OCI-LY1 (cell line): ENCODE results near the gene PNRC1.

Experiments used
- H2AFZ ChIP-seq: fragments of 200-600 bp; sonication (generic), shearing (Covaris generic); 2 replicates; pipeline ENCODE4 v1.6.0; 2014; ENCODE audit warnings: antibody characterized with exemption, mild to moderate bottlenecking, low read length
- H3F3A ChIP-seq: fragments of 200-600 bp; sonication (generic), shearing (Covaris generic); 2 replicates; pipeline ENCODE4 v1.6.0; 2014; ENCODE audit warnings: mild to moderate bottlenecking, antibody characterized with exemption, low read length, moderate library complexity; ENCODE audit not compliant: insufficient read depth
- H3K27ac ChIP-seq: fragments of 200-600 bp; sonication (generic); 2 replicates; pipeline ENCODE4 v1.5.1; 2014; ENCODE audit warnings: low read length, mixed run types, mild to moderate bottlenecking, low read depth; ENCODE audit not compliant: poor library complexity, severe bottlenecking
- H3K27me3 ChIP-seq: fragments of 200-600 bp; sonication (generic); 2 replicates; pipeline ENCODE4 v1.6.0; 2014; ENCODE audit warnings: antibody characterized with exemption, mild to moderate bottlenecking, low read length, moderate library complexity; ENCODE audit not compliant: insufficient read depth
- H3K36me3 ChIP-seq: fragments of 200-600 bp; sonication (generic); 2 replicates; pipeline ENCODE4 v1.6.1; 2014; ENCODE audit warnings: mild to moderate bottlenecking, antibody characterized with exemption, low read length, moderate library complexity, mixed read lengths; ENCODE audit not compliant: insufficient read depth
- H3K4me1 ChIP-seq: fragments of 200-600 bp; sonication (generic); 2 replicates; pipeline ENCODE4 v1.5.1; 2014; ENCODE audit warnings: mild to moderate bottlenecking, low read length, moderate library complexity; ENCODE audit not compliant: insufficient read depth, severe bottlenecking
- H3K4me2 ChIP-seq: fragments of 200-600 bp; sonication (generic), shearing (Covaris generic); 2 replicates; pipeline ENCODE4 v1.6.1; 2014; ENCODE audit warnings: low read length
- H3K4me3 ChIP-seq: fragments of 200-600 bp; sonication (generic); 2 replicates; pipeline ENCODE4 v1.5.1; 2014; ENCODE audit warnings: low read length, low read depth, mild to moderate bottlenecking, mixed read lengths; ENCODE audit not compliant: poor library complexity, severe bottlenecking
- H3K79me2 ChIP-seq: fragments of 200-600 bp; shearing (Covaris generic); 2 replicates; pipeline ENCODE4 v1.6.1; 2016; ENCODE audit warnings: mixed run types, low read length, mixed read lengths; ENCODE audit not compliant: insufficient read depth
- H3K9ac ChIP-seq: fragments of 200-600 bp; sonication (generic), shearing (Covaris generic); 2 replicates; pipeline ENCODE4 v1.6.1; 2014; ENCODE audit warnings: mild to moderate bottlenecking, low read length, mixed read lengths
- H3K9me2 ChIP-seq: fragments of 200-600 bp; sonication (generic), shearing (Covaris generic); 2 replicates; pipeline ENCODE4 v1.6.1; 2014; ENCODE audit warnings: low read depth, mild to moderate bottlenecking, low read length, mixed read lengths
- H3K9me3 ChIP-seq: fragments of 200-600 bp; shearing (Covaris generic); 2 replicates; pipeline ENCODE4 v1.6.1; 2014; ENCODE audit warnings: low read length, mixed read lengths
- H4K20me1 ChIP-seq: fragments of 200-600 bp; sonication (generic), shearing (Covaris generic); 2 replicates; pipeline ENCODE4 v1.6.0; 2016; ENCODE audit warnings: mild to moderate bottlenecking, low read length; ENCODE audit not compliant: insufficient read depth
- CTCF ChIP-seq: fragments of 200-600 bp; sonication (generic), shearing (Covaris generic); IDR thresholded peaks from 2 replicates; pipeline ENCODE4 v1.5.1; 2017; ENCODE audit warnings: mild to moderate bottlenecking, antibody characterized with exemption, low read length, moderate library complexity, mixed read lengths
- EZH2 ChIP-seq: fragments of 200-600 bp; sonication (generic), shearing (Covaris generic); IDR thresholded peaks from 2 replicates; pipeline ENCODE4 v1.8.0; 2017; ENCODE audit warnings: borderline replicate concordance, mixed run types, mild to moderate bottlenecking, antibody characterized with exemption, low read length, moderate library complexity, mixed read lengths

The PNRC1 gene

GRCh38 chr6:89042664-89043063, 37.9 kb upstream of the PNRC1 start:
- H3K27ac ChIP-seq, result no peak overlapping the region
- H3K4me2 ChIP-seq, result no peak overlapping the region
- TF ChIP-seq CTCF, result no peak
- TF ChIP-seq EZH2, result no peak
- no peaks in the 10 kb centered on the region for H3K9me2 ChIP-seq
- no peak overlapping the region for H2AFZ ChIP-seq
- H3K79me2 ChIP-seq, result no peaks in the 10 kb centered on the region
- H3K27me3 ChIP-seq, result no peaks in the 10 kb centered on the region
- H3K36me3 ChIP-seq, result no peaks in the 10 kb centered on the region
- no peak overlapping the region for H3K4me3 ChIP-seq
- H3K9me3 ChIP-seq, result peaks cover 5% of the 10 kb centered on the region; the same call in 1 of the 2 replicates
- H3F3A ChIP-seq, result no peaks in the 10 kb centered on the region
- no peaks in the 10 kb centered on the region for H3K4me1 ChIP-seq
- no peaks in the 10 kb centered on the region for H4K20me1 ChIP-seq
- no peak overlapping the region for H3K9ac ChIP-seq

- TF ChIP-seq CTCF (no peak), EZH2 (no peak)
- no peak overlapping the region for H3K4me2 ChIP-seq
- H3K4me3 ChIP-seq, result no peak overlapping the region
- H3K79me2 ChIP-seq, result no peaks in the 10 kb centered on the region
- H3K9ac ChIP-seq, result no peak overlapping the region
- H3K9me3 ChIP-seq, result no peaks in the 10 kb centered on the region
- H2AFZ ChIP-seq, result no peak overlapping the region
- H3K27me3 ChIP-seq, result no peaks in the 10 kb centered on the region
- H3F3A ChIP-seq, result no peaks in the 10 kb centered on the region
- H3K27ac ChIP-seq, result no peak overlapping the region
- no peaks in the 10 kb centered on the region for H4K20me1 ChIP-seq
- no peaks in the 10 kb centered on the region for H3K36me3 ChIP-seq
- H3K9me2 ChIP-seq, result no peaks in the 10 kb centered on the region
- H3K4me1 ChIP-seq, result no peaks in the 10 kb centered on the region
Measured at GRCh38 chr6:89044328-89045010, 36.1 kb upstream of the PNRC1 start.

- no peak for TF ChIP-seq CTCF
- TF ChIP-seq EZH2, result no peak
- H3K4me3 ChIP-seq, result no peak overlapping the region
- H3K36me3 ChIP-seq, result no peaks in the 10 kb centered on the region
- no peak overlapping the region for H3K27ac ChIP-seq
- H3K4me2 ChIP-seq, result no peak overlapping the region
- no peaks in the 10 kb centered on the region for H3F3A ChIP-seq
- no peak overlapping the region for H2AFZ ChIP-seq
- H3K27me3 ChIP-seq, result no peaks in the 10 kb centered on the region
- H3K9me2 ChIP-seq, result no peaks in the 10 kb centered on the region
- no peaks in the 10 kb centered on the region for H3K4me1 ChIP-seq
- H4K20me1 ChIP-seq, result no peaks in the 10 kb centered on the region
- no peaks in the 10 kb centered on the region for H3K79me2 ChIP-seq
- H3K9ac ChIP-seq, result no peak overlapping the region
- no peaks in the 10 kb centered on the region for H3K9me3 ChIP-seq
Measured at GRCh38 chr6:89045011-89045387, 35.6 kb upstream of the PNRC1 start.
